HG03095 (cell line): Measurements from ENCODE around the gene COPS3.

Source experiments
- ATAC-seq: cut with Tn5 transposase; IDR thresholded peaks from one replicate; pipeline ENCODE4 v1.9.1; 2021; ENCODE audit warnings: moderate library complexity; ENCODE audit not compliant: unreplicated experiment

Gene COPS3

GRCh38 chr17:17196776-17197175 lies 84.3 kb downstream of the COPS3 start:
- no peak for ATAC-seq
